SU-DHL-6 (cell line): ENCODE measurements around the gene TSPAN18.

Experiments
- H2AFZ ChIP-seq: fragments of 200-600 bp; sonication (generic); 2 replicates; pipeline ENCODE4 v1.6.1; 2014; ENCODE audit warnings: low read depth, mild to moderate bottlenecking, moderate library complexity, mixed read lengths, antibody characterized with exemption, low read length; ENCODE audit not compliant: severe bottlenecking
- H3F3A ChIP-seq: fragments of 200-600 bp; shearing (Covaris generic); 2 replicates; pipeline ENCODE4 v1.6.0; 2016; ENCODE audit warnings: antibody characterized with exemption, mild to moderate bottlenecking; ENCODE audit not compliant: insufficient read depth
- H3K27ac ChIP-seq: fragments of 200-600 bp; sonication (generic); 2 replicates; pipeline ENCODE4 v1.5.1; 2016; ENCODE audit warnings: low read depth, mild to moderate bottlenecking, low read length, moderate library complexity, mixed read lengths
- H3K27me3 ChIP-seq: fragments of 200-600 bp; sonication (generic), shearing (Covaris generic); 2 replicates; pipeline ENCODE4 v1.6.0; 2014; ENCODE audit warnings: mild to moderate bottlenecking, low read length
- H3K36me3 ChIP-seq: fragments of 200-600 bp; sonication (generic); 2 replicates; pipeline ENCODE4 v1.6.1; 2014; ENCODE audit warnings: mild to moderate bottlenecking, low read length, mixed read lengths
- H3K4me2 ChIP-seq: fragments of 300-600, 200-600 bp; shearing (Covaris generic), sonication (generic); 2 replicates; pipeline ENCODE4 v1.6.0; 2014; ENCODE audit warnings: low read length, low read depth, mild to moderate bottlenecking; ENCODE audit not compliant: poor library complexity, severe bottlenecking
- H3K4me3 ChIP-seq: fragments of 200-600 bp; sonication (generic); 2 replicates; pipeline ENCODE4 v1.5.1; 2014; ENCODE audit warnings: antibody characterized with exemption, low read length, mild to moderate bottlenecking, mixed read lengths; ENCODE audit not compliant: insufficient read depth, poor library complexity, severe bottlenecking
- H3K79me2 ChIP-seq: fragments of 200-600 bp; sonication (generic); 2 replicates; pipeline ENCODE4 v1.6.1; 2014; ENCODE audit warnings: mild to moderate bottlenecking, low read length, moderate library complexity; ENCODE audit not compliant: insufficient read depth
- H3K9ac ChIP-seq: fragments of 200-600 bp; sonication (generic); 2 replicates; pipeline ENCODE4 v1.7.0; 2014; ENCODE audit warnings: mild to moderate bottlenecking, low read length
- H3K9me2 ChIP-seq: fragments of 200-600 bp; sonication (generic); replicated peaks from 2 replicates; pipeline ENCODE4 v1.6.1; 2014; ENCODE audit warnings: low read length; ENCODE audit not compliant: insufficient read depth
- H3K9me3 ChIP-seq: fragments of 200-600 bp; sonication (generic); 2 replicates; pipeline ENCODE4 v1.6.1; 2014; ENCODE audit warnings: low read length, mixed read lengths; ENCODE audit not compliant: insufficient read depth
- H4K20me1 ChIP-seq: fragments of 200-600 bp; sonication (generic); 2 replicates; pipeline ENCODE4 v1.6.1; 2014; ENCODE audit warnings: low read depth, mild to moderate bottlenecking, antibody characterized with exemption, low read length, moderate library complexity, mixed read lengths
- CTCF ChIP-seq: fragments of 200-600 bp; sonication (generic); IDR thresholded peaks from one replicate; pipeline ENCODE4 v1.5.1; 2017; ENCODE audit warnings: antibody characterized with exemption, mild to moderate bottlenecking, low read length, moderate library complexity; ENCODE audit not compliant: insufficient read depth, poor library complexity, severe bottlenecking
- EZH2phosphoT487 ChIP-seq: fragments of 200-600 bp; sonication (generic), shearing (Covaris generic); conservative IDR thresholded peaks from 2 replicates; pipeline ENCODE4 v1.6.1; 2018; ENCODE audit warnings: mild to moderate bottlenecking, antibody characterized with exemption, low read length, moderate library complexity, mixed read lengths

TSPAN18 gene

GRCh38 chr11:44809283-44809682 lies 82.5 kb downstream of the TSPAN18 start:
- H2AFZ ChIP-seq = no peak overlapping the region

GRCh38 chr11:44811841-44812448 lies 85.2 kb downstream of the TSPAN18 start:
- TF ChIP-seq CTCF = no peak
- no peak for TF ChIP-seq EZH2phosphoT487
- no peaks in the 10 kb centered on the region for H4K20me1 ChIP-seq

More at GRCh38 chr11:44809283-44809682, 82.5 kb downstream of the TSPAN18 start:
- H3K4me2 ChIP-seq = no peak overlapping the region
- no peaks in the 10 kb centered on the region for H3K9me3 ChIP-seq
- TF ChIP-seq EZH2phosphoT487 (no peak), CTCF (no peak)
- H3K9ac ChIP-seq = no peak overlapping the region
- no peaks in the 10 kb centered on the region for H4K20me1 ChIP-seq
- no peaks in the 10 kb centered on the region for H3K79me2 ChIP-seq
- no peaks in the 10 kb centered on the region for H3K27me3 ChIP-seq
- no peaks in the 10 kb centered on the region for H3K9me2 ChIP-seq
- no peak overlapping the region for H3K4me3 ChIP-seq
- H3K36me3 ChIP-seq = no peaks in the 10 kb centered on the region
- H3K27ac ChIP-seq = no peak overlapping the region
- no peaks in the 10 kb centered on the region for H3F3A ChIP-seq

GRCh38 chr11:44812971-44813370 lies 86.2 kb downstream of the TSPAN18 start:
- no peak overlapping the region for H3K27ac ChIP-seq
- H2AFZ ChIP-seq = no peak overlapping the region
- H3K4me2 ChIP-seq = no peak overlapping the region
- H3K4me3 ChIP-seq = no peak overlapping the region
- H3K9ac ChIP-seq = no peak overlapping the region
- H3K27me3 ChIP-seq = no peaks in the 10 kb centered on the region
- H3K79me2 ChIP-seq = no peaks in the 10 kb centered on the region
- H4K20me1 ChIP-seq = no peaks in the 10 kb centered on the region
- no peaks in the 10 kb centered on the region for H3K36me3 ChIP-seq
- H3K9me2 ChIP-seq = no peaks in the 10 kb centered on the region
- TF ChIP-seq CTCF = no peak
- TF ChIP-seq EZH2phosphoT487 = no peak
- H3F3A ChIP-seq = no peaks in the 10 kb centered on the region
- no peaks in the 10 kb centered on the region for H3K9me3 ChIP-seq

More at GRCh38 chr11:44811841-44812448, 85.2 kb downstream of the TSPAN18 start:
- Histone ChIP-seq H3K9me2 (no peaks in the 10 kb centered on the region), H3K36me3 (no peaks in the 10 kb centered on the region), H3K4me3 (no peak overlapping the region), H2AFZ (no peak overlapping the region), H3K27ac (no peak overlapping the region), H3K79me2 (no peaks in the 10 kb centered on the region), H3F3A (no peaks in the 10 kb centered on the region), H3K9ac (no peak overlapping the region), H3K4me2 (no peak overlapping the region), H3K27me3 (no peaks in the 10 kb centered on the region), H3K9me3 (no peaks in the 10 kb centered on the region)
